Measurements from ENCODE around the gene TBC1D3. TPM values are rescaled to one million over a fixed set of nuclear protein-coding genes. Genes with fewer than 3 reads are reported as not detected.
"Not testable (repeated sequence)": the region's sequence is repeated elsewhere in the genome, so short reads cannot be mapped to it uniquely, and the experiment has no call there.

The TBC1D3 gene
- total RNA-seq (1.9 and 2.6 TPM in 2 replicates), polyA plus RNA-seq (not detected in 2 replicates), polyA minus RNA-seq (not detected in 2 replicates), Bru-seq, nascent RNA (percentile 7 among the genes with signal in this experiment), BruChase-seq, experiment 1, labeled RNA remaining after a 6-hour chase (percentile 24 among the genes with signal in this experiment), BruChase-seq, experiment 2, labeled RNA remaining after a 2-hour chase (percentile 21 among the genes with signal in this experiment)
- polyA plus RNA-seq (2011; cell fraction: cytosol; rRNA removed) = not detected in 2 replicates
- not detected in 2 replicates for polyA plus RNA-seq (2011; cell fraction: nucleus; rRNA removed)
- not detected in 2 replicates for polyA plus RNA-seq (2012)
- not detected for polyA minus RNA-seq (2011; cell fraction: cytosol; rRNA and poly(A)+ RNA removed)
- polyA minus RNA-seq (2011; cell fraction: nucleus; rRNA and poly(A)+ RNA removed) = not detected in 2 replicates
- long read RNA-seq, partial matches to known transcripts = 4 of 13 reads
- long read RNA-seq, other reads (novel, unspliced or antisense) = 9 of 13 reads

DNA sequence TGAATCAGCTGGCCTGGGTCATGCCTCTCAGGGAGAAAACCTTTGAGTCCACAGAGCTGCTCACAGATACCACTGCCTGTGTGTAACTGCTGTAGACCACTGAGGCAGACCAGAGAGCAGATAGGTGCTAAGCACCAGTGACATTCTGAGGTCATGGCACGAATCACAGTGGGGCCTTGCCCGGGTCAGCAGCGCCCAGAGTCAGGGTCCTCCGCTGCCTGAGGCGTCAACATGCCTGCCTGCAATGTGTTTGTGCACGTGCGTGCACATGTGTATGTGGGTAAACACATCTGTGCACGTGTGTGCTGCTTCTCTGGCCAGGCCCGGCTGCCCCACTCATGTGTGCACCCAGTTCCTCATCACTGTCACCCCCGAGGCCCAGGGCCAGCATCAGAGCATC is at the start of gene TBC1D3:
Gene TBC1D3 (minus strand): TSS at position 101 of the 400 bp plus-strand sequence. CDS start 1,526 bp downstream, outside the sequence.
- H3K9me3 ChIP-seq (replicated peaks; ENCODE audit: control insufficient read depth, insufficient read depth, low read length); FAIRE-seq; H3K9me1 ChIP-seq (replicated peaks; ENCODE audit: control insufficient read depth, extremely low read depth, insufficient read depth, low read length); H3K9ac ChIP-seq (replicated peaks; ENCODE audit: extremely low read depth, insufficient read depth, low read length); H4K20me1 ChIP-seq (replicated peaks; ENCODE audit: control insufficient read depth, extremely low read depth, insufficient read depth, low read length); dilution Hi-C loops (cut with MboI; ENCODE audit: extremely low pct_ligation_motif_present, low sequenced_read_pairs); H3K4me3 ChIP-seq (replicated peaks in 1 of 3; ENCODE audit: insufficient read depth in 1 of 3, low read depth in 1 of 3, low read length in 3 of 3); H3K4me2 ChIP-seq (ENCODE audit: insufficient read depth, low read length); H3K4me1 ChIP-seq (ENCODE audit: control insufficient read depth, extremely low read depth, insufficient read depth, low read length); BruUV-seq (replicated peaks); H3K27me3 ChIP-seq (ENCODE audit: control insufficient read depth in 2 of 2, insufficient read depth in 2 of 2, low read length in 2 of 2); H2AFZ ChIP-seq (ENCODE audit: low read depth, low read length); CTCF ChIA-PET; DNase-seq (ENCODE audit: low read depth, low spot score); H3K27ac ChIP-seq (ENCODE audit: insufficient read depth, low read depth, low read length); H3K79me2 ChIP-seq (ENCODE audit: control insufficient read depth, insufficient read depth, low read length); intact Hi-C loops (cut with micrococcal nuclease); H3K36me3 ChIP-seq (ENCODE audit: control insufficient read depth in 2 of 2, extremely low read depth in 1 of 2, insufficient read depth in 2 of 2, low read length in 2 of 2); POLR2A ChIA-PET: not testable (repeated sequence)

DNA sequence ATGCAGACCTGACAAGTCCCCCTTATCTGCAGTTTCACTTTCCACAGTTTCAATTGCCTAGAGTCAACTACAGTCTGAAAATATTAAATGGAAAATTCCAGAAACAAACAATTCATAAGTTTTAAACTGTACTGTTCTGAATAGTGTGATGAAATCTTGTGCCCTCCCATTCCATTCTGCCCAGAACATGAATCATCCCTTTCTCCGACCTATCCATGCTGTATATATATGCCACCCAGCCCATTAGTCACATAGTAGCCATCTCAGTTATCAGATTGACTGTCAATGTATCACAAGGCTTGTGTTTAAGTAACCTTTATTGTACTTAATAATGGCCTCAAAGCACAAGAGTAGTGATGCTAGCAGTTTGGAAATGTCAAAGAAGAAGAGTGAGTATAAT is 40.4 kb upstream of the TBC1D3 start:
- H2AFZ ChIP-seq (ENCODE audit: low read depth, low read length); H4K20me1 ChIP-seq (replicated peaks; ENCODE audit: control insufficient read depth, extremely low read depth, insufficient read depth, low read length); CTCF ChIA-PET; H3K9ac ChIP-seq (replicated peaks; ENCODE audit: extremely low read depth, insufficient read depth, low read length); dilution Hi-C loops (cut with MboI; ENCODE audit: extremely low pct_ligation_motif_present, low sequenced_read_pairs); H3K79me2 ChIP-seq (ENCODE audit: control insufficient read depth, insufficient read depth, low read length); DNase-seq (ENCODE audit: low read depth, low spot score); H3K27ac ChIP-seq (ENCODE audit: insufficient read depth, low read depth, low read length); H3K4me3 ChIP-seq (replicated peaks in 1 of 3; ENCODE audit: insufficient read depth in 1 of 3, low read depth in 1 of 3, low read length in 3 of 3); H3K4me2 ChIP-seq (ENCODE audit: insufficient read depth, low read length); H3K4me1 ChIP-seq (ENCODE audit: control insufficient read depth, extremely low read depth, insufficient read depth, low read length); intact Hi-C loops (cut with micrococcal nuclease); BruUV-seq (replicated peaks); H3K9me1 ChIP-seq (replicated peaks; ENCODE audit: control insufficient read depth, extremely low read depth, insufficient read depth, low read length); FAIRE-seq; H3K27me3 ChIP-seq (ENCODE audit: control insufficient read depth in 2 of 2, insufficient read depth in 2 of 2, low read length in 2 of 2); H3K36me3 ChIP-seq (ENCODE audit: control insufficient read depth in 2 of 2, extremely low read depth in 1 of 2, insufficient read depth in 2 of 2, low read length in 2 of 2); POLR2A ChIA-PET; H3K9me3 ChIP-seq (replicated peaks; ENCODE audit: control insufficient read depth, insufficient read depth, low read length): not testable (repeated sequence)

- H3K9ac ChIP-seq (replicated peaks; ENCODE audit: extremely low read depth, insufficient read depth, low read length); H3K9me1 ChIP-seq (replicated peaks; ENCODE audit: control insufficient read depth, extremely low read depth, insufficient read depth, low read length); intact Hi-C loops (cut with micrococcal nuclease); H3K36me3 ChIP-seq (ENCODE audit: control insufficient read depth in 2 of 2, extremely low read depth in 1 of 2, insufficient read depth in 2 of 2, low read length in 2 of 2); H3K27me3 ChIP-seq (ENCODE audit: control insufficient read depth in 2 of 2, insufficient read depth in 2 of 2, low read length in 2 of 2); H4K20me1 ChIP-seq (replicated peaks; ENCODE audit: control insufficient read depth, extremely low read depth, insufficient read depth, low read length); H3K79me2 ChIP-seq (ENCODE audit: control insufficient read depth, insufficient read depth, low read length); H3K4me1 ChIP-seq (ENCODE audit: control insufficient read depth, extremely low read depth, insufficient read depth, low read length); H3K27ac ChIP-seq (ENCODE audit: insufficient read depth, low read depth, low read length); H3K4me3 ChIP-seq (replicated peaks in 1 of 3; ENCODE audit: insufficient read depth in 1 of 3, low read depth in 1 of 3, low read length in 3 of 3); H3K4me2 ChIP-seq (ENCODE audit: insufficient read depth, low read length); DNase-seq (ENCODE audit: low read depth, low spot score); H3K9me3 ChIP-seq (replicated peaks; ENCODE audit: control insufficient read depth, insufficient read depth, low read length); H2AFZ ChIP-seq (ENCODE audit: low read depth, low read length); dilution Hi-C loops (cut with MboI; ENCODE audit: extremely low pct_ligation_motif_present, low sequenced_read_pairs); FAIRE-seq; POLR2A ChIA-PET; CTCF ChIA-PET; BruUV-seq (replicated peaks): not testable (repeated sequence)
Observed at GRCh38 chr17:38225844-38226495, 33.6 kb upstream of the TBC1D3 start.

GRCh38 chr17:38220867-38221266 is 28.5 kb upstream of the TBC1D3 start:
- H3K36me3 ChIP-seq (ENCODE audit: control insufficient read depth in 2 of 2, extremely low read depth in 1 of 2, insufficient read depth in 2 of 2, low read length in 2 of 2); FAIRE-seq; H3K79me2 ChIP-seq (ENCODE audit: control insufficient read depth, insufficient read depth, low read length); H3K9me3 ChIP-seq (replicated peaks; ENCODE audit: control insufficient read depth, insufficient read depth, low read length); H3K4me2 ChIP-seq (ENCODE audit: insufficient read depth, low read length); H2AFZ ChIP-seq (ENCODE audit: low read depth, low read length); H3K9ac ChIP-seq (replicated peaks; ENCODE audit: extremely low read depth, insufficient read depth, low read length); DNase-seq (ENCODE audit: low read depth, low spot score); H3K27ac ChIP-seq (ENCODE audit: insufficient read depth, low read depth, low read length); dilution Hi-C loops (cut with MboI; ENCODE audit: extremely low pct_ligation_motif_present, low sequenced_read_pairs); BruUV-seq (replicated peaks); H3K27me3 ChIP-seq (ENCODE audit: control insufficient read depth in 2 of 2, insufficient read depth in 2 of 2, low read length in 2 of 2); POLR2A ChIA-PET; CTCF ChIA-PET; H3K9me1 ChIP-seq (replicated peaks; ENCODE audit: control insufficient read depth, extremely low read depth, insufficient read depth, low read length); intact Hi-C loops (cut with micrococcal nuclease); H3K4me1 ChIP-seq (ENCODE audit: control insufficient read depth, extremely low read depth, insufficient read depth, low read length); H3K4me3 ChIP-seq (replicated peaks in 1 of 3; ENCODE audit: insufficient read depth in 1 of 3, low read depth in 1 of 3, low read length in 3 of 3); H4K20me1 ChIP-seq (replicated peaks; ENCODE audit: control insufficient read depth, extremely low read depth, insufficient read depth, low read length): not testable (repeated sequence)

Data from endothelial cell of umbilical vein (primary cell).